ENCODE data around the gene CBY3.
"Not testable (repeated sequence)": the region's sequence is repeated elsewhere in the genome, so short reads cannot be mapped to it uniquely, and the experiment has no call there.

- TF ChIP-seq, protein P1, sequence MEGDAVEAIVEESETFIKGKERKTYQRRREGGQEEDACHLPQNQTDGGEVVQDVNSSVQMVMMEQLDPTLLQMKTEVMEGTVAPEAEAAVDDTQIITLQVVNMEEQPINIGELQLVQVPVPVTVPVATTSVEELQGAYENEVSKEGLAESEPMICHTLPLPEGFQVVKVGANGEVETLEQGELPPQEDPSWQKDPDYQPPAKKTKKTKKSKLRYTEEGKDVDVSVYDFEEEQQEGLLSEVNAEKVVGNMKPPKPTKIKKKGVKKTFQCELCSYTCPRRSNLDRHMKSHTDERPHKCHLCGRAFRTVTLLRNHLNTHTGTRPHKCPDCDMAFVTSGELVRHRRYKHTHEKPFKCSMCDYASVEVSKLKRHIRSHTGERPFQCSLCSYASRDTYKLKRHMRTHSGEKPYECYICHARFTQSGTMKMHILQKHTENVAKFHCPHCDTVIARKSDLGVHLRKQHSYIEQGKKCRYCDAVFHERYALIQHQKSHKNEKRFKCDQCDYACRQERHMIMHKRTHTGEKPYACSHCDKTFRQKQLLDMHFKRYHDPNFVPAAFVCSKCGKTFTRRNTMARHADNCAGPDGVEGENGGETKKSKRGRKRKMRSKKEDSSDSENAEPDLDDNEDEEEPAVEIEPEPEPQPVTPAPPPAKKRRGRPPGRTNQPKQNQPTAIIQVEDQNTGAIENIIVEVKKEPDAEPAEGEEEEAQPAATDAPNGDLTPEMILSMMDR (IDR thresholded peaks at IDR 0.05) = not testable (repeated sequence)
- TF ChIP-seq EZH2phosphoT487, EZH2 (IDR thresholded peaks at IDR 0.05): not testable (repeated sequence)
Observed at GRCh38 chr5:179697543-179697942, 16.7 kb upstream of the CBY3 start.
